Glomerular endothelial cell (primary cell): ENCODE measurements around the gene CCDC170. TPM values are rescaled to one million over a fixed set of nuclear protein-coding genes. Genes with fewer than 3 reads are reported as not detected.
A peak's percentile ranks its signal among the peaks of the same experiment; 100 is the strongest.
"Not testable (repeated sequence)": the region's sequence is repeated elsewhere in the genome, so short reads cannot be mapped to it uniquely, and the experiment has no call there.

Source experiments
- DNase-seq: peaks from one replicate; pipeline ENCODE4 v3.0.0-alpha.2; 2011; ENCODE audit warnings: low read depth, low spot score; ENCODE audit errors: extremely low read depth
- total RNA-seq: library from RNA; depleted of rRNA; stranded (reverse); fragments of >200 nt; gene quantifications from 2 replicates; pipeline ENCODE4 v1.2.3, GENCODE V29; 2015

CCDC170 gene
- total RNA-seq, 1 donor from 2014 or later: under 0.01 TPM

GRCh38 chr6:151544453-151544852 lies 50.6 kb downstream of the CCDC170 start:
- DNase-seq: peak; percentile 16

- DNase-seq: not testable (repeated sequence)
These were observed 51.1 kb downstream of the CCDC170 start for GRCh38 chr6:151544884-151545283.

GRCh38 chr6:151546941-151547659 lies 53.3 kb downstream of the CCDC170 start:
- DNase-seq: no peak

DNA sequence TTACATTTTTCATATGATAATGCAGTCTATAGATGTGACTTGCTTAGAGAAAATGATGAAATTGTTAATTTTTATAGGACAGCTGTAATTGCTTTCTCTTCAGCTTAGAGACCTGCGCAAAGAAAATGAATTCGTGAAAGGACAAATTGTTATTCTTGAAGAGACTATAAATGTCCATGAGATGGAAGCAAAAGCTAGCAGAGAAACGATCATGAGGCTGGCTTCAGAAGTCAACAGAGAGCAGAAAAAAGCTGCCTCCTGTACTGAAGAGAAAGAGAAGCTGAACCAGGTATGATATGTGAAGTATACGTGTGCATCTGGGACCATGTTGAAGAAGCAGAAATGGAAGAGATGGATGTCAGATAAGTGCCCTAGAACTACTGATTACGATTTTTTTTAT lies 54.4 kb downstream of the CCDC170 start:
- no peak for DNase-seq

- no peak for DNase-seq
These were observed 56.0 kb downstream of the CCDC170 start for GRCh38 chr6:151549790-151550189.

- no peak for DNase-seq
These were observed 56.8 kb downstream of the CCDC170 start for GRCh38 chr6:151550618-151551017.

DNA sequence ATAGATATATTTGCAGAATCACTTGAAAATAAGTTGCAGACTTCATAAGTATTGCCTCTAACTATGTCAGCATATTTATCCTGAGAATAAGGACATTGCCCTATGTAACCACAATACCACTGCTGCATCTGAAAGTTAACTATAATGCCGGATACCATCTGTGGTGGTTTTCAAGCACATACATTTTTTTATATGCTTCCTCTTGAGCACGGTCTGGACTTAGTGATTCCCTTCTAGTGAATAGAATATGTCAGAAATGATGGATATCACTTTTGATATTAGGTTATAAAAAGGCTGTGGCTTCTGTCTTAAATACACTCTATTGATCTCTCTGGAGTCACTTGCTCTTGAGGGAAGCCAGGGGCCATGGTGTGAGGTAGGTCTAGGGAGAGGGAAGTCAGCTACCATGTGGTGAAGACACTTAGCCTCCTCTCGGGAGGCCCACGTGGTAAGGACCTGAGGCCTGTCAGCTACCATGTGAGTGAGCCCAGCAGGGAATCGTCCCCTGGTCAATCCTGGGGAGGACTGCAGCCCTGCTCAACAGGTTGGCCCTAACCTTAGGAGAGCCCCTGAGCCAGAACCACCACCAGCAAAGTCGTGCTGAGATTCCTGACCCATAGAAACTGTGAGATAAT lies 57.5 kb downstream of the CCDC170 start:
- no peak for DNase-seq

- no peak for DNase-seq
These were observed 59.8 kb downstream of the CCDC170 start for GRCh38 chr6:151553416-151554165.

GRCh38 chr6:151561238-151561637 lies 67.4 kb downstream of the CCDC170 start:
- DNase-seq: no peak

DNA sequence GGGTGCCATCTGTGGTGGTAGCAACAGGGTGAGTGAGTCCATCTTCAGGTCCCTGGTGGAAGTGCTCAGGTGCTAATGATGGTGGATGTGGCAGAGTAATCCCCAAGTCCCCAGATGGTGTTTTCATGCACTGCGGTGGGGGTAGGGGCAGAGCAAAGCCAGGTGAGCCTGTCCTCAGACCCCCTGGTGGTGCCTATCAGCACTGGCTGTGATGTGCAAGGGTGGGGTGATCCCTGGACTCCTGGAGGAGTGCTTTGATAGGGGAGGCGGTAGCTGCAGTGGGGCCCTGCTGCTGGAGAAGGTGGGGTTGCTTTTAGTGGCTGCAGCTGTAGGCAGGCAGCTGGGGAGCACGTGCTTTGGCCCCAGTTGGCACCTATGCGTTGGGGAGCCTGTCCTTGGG lies 70.8 kb downstream of the CCDC170 start:
- DNase-seq: no peak

GRCh38 chr6:151565940-151566339 lies 72.1 kb downstream of the CCDC170 start:
- DNase-seq: no peak

GRCh38 chr6:151566557-151566956 lies 72.7 kb downstream of the CCDC170 start:
- DNase-seq: no peak

- no peak for DNase-seq
These were observed 82.8 kb downstream of the CCDC170 start for GRCh38 chr6:151576633-151577032.

- no peak for DNase-seq
These were observed 83.4 kb downstream of the CCDC170 start for GRCh38 chr6:151577257-151577656.

GRCh38 chr6:151585741-151586140 lies 91.9 kb downstream of the CCDC170 start:
- no peak for DNase-seq

DNA sequence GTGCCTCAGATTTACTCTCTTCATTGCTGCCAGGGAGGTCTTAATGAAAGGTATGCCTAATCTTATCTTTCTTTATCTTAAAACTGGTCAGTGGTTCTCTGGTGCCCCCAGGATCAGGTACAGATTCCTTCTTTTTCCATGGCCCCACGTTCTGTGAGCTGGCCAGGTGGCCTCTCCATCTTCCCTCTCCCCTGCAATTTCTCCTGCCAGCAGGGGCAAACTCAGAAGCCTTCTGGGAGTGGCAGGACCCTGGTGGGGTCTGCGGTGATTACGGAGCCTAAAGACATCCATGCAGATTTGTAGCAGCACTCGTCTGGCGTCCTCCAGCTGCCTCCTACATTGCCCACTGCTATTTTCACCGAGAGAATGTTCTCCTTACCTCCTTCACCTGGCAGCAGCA lies 95.8 kb downstream of the CCDC170 start:
- no peak for DNase-seq

- DNase-seq: no peak
These were observed 96.9 kb downstream of the CCDC170 start for GRCh38 chr6:151590742-151591141.

DNA sequence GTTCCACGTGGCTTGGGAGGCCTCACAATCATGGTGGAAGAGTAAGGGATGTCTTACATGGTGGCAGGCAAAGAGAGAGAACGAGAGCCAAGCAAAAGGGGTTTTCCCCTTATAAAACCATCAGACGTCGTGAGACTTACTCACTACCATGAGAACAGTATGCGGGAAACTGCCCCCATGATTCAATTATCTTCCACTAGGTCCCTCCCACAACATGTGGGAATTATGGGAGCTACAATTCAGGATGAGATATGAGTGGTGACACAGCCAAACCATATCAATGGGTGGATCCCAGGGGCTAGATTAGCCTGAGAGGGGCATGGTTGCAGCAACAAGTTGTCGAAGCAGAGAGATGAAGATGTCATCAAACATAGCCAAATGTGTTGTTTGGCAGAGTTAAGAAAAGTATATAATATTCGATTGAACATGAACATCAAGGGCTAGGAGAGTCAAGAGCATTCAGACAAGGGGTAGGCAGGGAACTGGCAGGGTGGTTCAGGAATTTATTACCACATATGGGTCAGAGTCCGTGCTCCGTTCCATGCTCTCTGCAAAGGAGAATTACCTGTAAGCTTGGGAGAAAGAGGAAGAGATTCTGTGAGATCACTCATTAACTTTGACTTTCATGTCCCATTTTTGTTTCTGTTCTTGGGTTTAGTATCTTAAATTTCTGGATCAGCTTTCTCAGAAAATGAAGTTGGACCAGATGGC lies 98.8 kb downstream of the CCDC170 start:
- DNase-seq: no peak

DNA sequence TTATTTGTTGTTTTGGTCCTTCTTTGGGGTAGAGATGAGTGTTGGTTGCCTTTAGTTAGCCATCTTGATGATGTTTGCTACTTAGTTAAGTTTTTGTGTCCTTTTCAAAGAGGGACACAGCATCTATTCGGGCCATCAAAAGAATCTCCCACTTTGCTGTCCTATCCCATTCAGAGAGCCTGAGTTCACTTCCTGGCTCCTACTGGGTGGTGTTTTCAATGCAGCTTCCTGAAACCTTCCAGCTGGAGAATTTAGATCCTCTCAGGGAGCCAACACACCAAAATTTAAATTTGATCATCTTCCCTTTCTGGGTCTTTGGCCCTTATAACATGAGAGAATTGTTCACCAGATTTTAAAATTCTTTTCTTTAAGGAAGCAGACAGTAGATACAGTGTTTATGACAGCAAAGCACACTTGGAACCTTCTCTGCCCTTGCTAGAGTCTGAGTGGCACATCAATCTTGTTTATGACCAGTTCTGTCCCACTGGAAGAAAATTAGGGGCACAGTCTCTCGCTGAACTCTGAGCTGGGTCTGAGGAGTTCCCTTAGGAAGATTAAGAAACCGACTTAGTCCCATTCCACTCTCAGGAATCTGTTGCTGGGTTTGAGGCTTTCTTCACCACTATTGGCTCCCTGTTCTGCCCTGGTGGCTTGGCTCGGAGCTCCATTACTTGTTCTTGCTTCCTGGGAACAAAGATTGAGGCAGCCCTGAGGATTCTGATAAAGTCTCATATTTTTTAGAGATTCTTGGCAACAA lies 115.5 kb downstream of the CCDC170 start:
- DNase-seq: no peak

- no peak for DNase-seq
These were observed 116.5 kb downstream of the CCDC170 start for GRCh38 chr6:151610326-151610725.
